Caco-2 (cell line): Measurements from ENCODE around the gene GFAP. TPM values are rescaled to one million over a fixed set of nuclear protein-coding genes. Genes with fewer than 3 reads are reported as not detected.

Source experiments
- BruUV-seq: library from RNA; stranded (reverse); fragments of 400-500 nt; replicated peaks from 2 replicates; lab custom pipeline; 2021; lab: Mats Ljungman, UMichigan
- CTCF ChIA-PET: fragments of 300-600 bp; sonication (Branson Sonifier 250); formaldehyde crosslinking; loops from one replicate; lab custom pipeline; 2022; ENCODE audit warnings: antibody characterized with exemption; lab: Charles Lee
- POLR2A ChIA-PET: fragments of 300-600 bp; sonication (Branson Sonifier 250); formaldehyde crosslinking; loops from one replicate; lab custom pipeline; 2022; ENCODE audit warnings: antibody characterized with exemption; lab: Charles Lee
- DNase-seq, 2 experiments: peaks; one replicate each; pipeline versions ENCODE4 v3.0.0 to v3.0.0-alpha.2; 2020 to 2022
- H3K27me3 ChIP-seq: replicated peaks from 2 replicates; pipeline ENCODE4 v1.6.0; 2011; ENCODE audit warnings: low read length; ENCODE audit not compliant: control insufficient read depth, insufficient read depth
- H3K36me3 ChIP-seq: 2 replicates; pipeline ENCODE4 v1.5.1; 2011; ENCODE audit warnings: low read length; ENCODE audit not compliant: control insufficient read depth, insufficient read depth
- H3K4me1 ChIP-seq: fragments of 250-450 bp; sonication (Bioruptor Pico); 2 replicates; pipeline ENCODE4 v1.5.1; 2020; ENCODE audit warnings: mild to moderate bottlenecking
- H3K4me3 ChIP-seq: 2 replicates; pipeline ENCODE4 v1.5.1; 2011; ENCODE audit warnings: low read depth, mild to moderate bottlenecking, control low read depth, low read length
- H3K9me3 ChIP-seq: fragments of 250-450 bp; sonication (Bioruptor Pico); 2 replicates; pipeline ENCODE4 v1.5.1; 2020; ENCODE audit warnings: mild to moderate bottlenecking, moderate library complexity
- H3K27ac Mint-ChIP-seq: one replicate; pipeline ENCODE4 v1.8.0; 2022; ENCODE audit warnings: mixed read lengths; ENCODE audit not compliant: unreplicated experiment
- H3K27me3 Mint-ChIP-seq: one replicate; pipeline ENCODE4 v1.8.0; 2022; ENCODE audit warnings: mixed read lengths; ENCODE audit not compliant: insufficient read depth, unreplicated experiment
- H3K36me3 Mint-ChIP-seq: one replicate; pipeline ENCODE4 v1.8.0; 2022; ENCODE audit warnings: mild to moderate bottlenecking, mixed read lengths; ENCODE audit not compliant: insufficient read depth, unreplicated experiment
- H3K4me1 Mint-ChIP-seq: one replicate; pipeline ENCODE4 v1.8.0; 2022; ENCODE audit warnings: low read depth, mixed read lengths; ENCODE audit not compliant: unreplicated experiment
- H3K4me3 Mint-ChIP-seq: one replicate; pipeline ENCODE4 v1.8.0; 2022; ENCODE audit warnings: mild to moderate bottlenecking, moderate library complexity, mixed read lengths; ENCODE audit not compliant: unreplicated experiment
- H3K9me3 Mint-ChIP-seq: one replicate; pipeline ENCODE4 v1.8.0; 2022; ENCODE audit warnings: mixed read lengths; ENCODE audit not compliant: unreplicated experiment
- CTCF ChIP-seq, 2 experiments: fragments of 200-600 bp in 1 of 2; IDR thresholded peaks; 1 replicate in 1 of 2; 2 replicates in 1 of 2; pipeline versions ENCODE4 v1.5.1 to v1.8.0; 2011 to 2022; ENCODE audit warnings: antibody characterized with exemption in 1 of 2, control low read depth in 1 of 2, inconsistent platforms in 1 of 2, low read depth in 1 of 2, low read length in 1 of 2, mild to moderate bottlenecking in 1 of 2, moderate library complexity in 1 of 2; ENCODE audit not compliant: insufficient read depth in 1 of 2, severe bottlenecking in 1 of 2, unreplicated experiment in 1 of 2
- intact Hi-C: fragments of 100-400 bp; cut with micrococcal nuclease; formaldehyde crosslinking; loops from one replicate; pipeline ENCODE4 v1.10.0; 2022; ENCODE audit not compliant: unreplicated experiment
- total RNA-seq: library from RNA; stranded (reverse); gene quantifications from 2 replicates; pipeline ENCODE4 v1.2.3, GENCODE V29; 2022

The GFAP gene
- total RNA-seq, 1 experiment from 2014 or later: not detected

GRCh38 chr17:44932787-44933097 is 17.4 kb upstream of the GFAP start:
- no peaks in the 10 kb centered on the region for H3K4me1 ChIP-seq
- CTCF ChIA-PET: no interaction called here
- H3K4me1 Mint-ChIP-seq: no peaks in the 10 kb centered on the region
- H3K9me3 ChIP-seq: no peaks in the 10 kb centered on the region
- no peak overlapping the region for H3K4me3 ChIP-seq
- intact Hi-C loops: no loop called here
- TF ChIP-seq CTCF (IDR thresholded peaks at IDR 0.05; ENCODE audit: insufficient read depth in 1 of 2, low read depth in 1 of 2, low read length in 1 of 2, severe bottlenecking in 1 of 2, unreplicated experiment in 1 of 2): no peak
- H3K27ac Mint-ChIP-seq: no peak overlapping the region
- peaks cover 7% of the 10 kb centered on the region for H3K36me3 ChIP-seq
- H3K27me3 Mint-ChIP-seq: no peaks in the 10 kb centered on the region
- no TSS peak for BruUV-seq
- H3K4me3 Mint-ChIP-seq: no peak overlapping the region
- H3K9me3 Mint-ChIP-seq: no peaks in the 10 kb centered on the region
- peaks cover 83% of the 10 kb centered on the region for H3K36me3 Mint-ChIP-seq
- POLR2A ChIA-PET: interaction anchor here (0.6 kb wide), 1 partner anchor 42 kb away, joined by 4 read pairs; no protein-coding TSS in a partner anchor
- H3K27me3 ChIP-seq: no peaks in the 10 kb centered on the region
- DNase-seq: no peak

DNA sequence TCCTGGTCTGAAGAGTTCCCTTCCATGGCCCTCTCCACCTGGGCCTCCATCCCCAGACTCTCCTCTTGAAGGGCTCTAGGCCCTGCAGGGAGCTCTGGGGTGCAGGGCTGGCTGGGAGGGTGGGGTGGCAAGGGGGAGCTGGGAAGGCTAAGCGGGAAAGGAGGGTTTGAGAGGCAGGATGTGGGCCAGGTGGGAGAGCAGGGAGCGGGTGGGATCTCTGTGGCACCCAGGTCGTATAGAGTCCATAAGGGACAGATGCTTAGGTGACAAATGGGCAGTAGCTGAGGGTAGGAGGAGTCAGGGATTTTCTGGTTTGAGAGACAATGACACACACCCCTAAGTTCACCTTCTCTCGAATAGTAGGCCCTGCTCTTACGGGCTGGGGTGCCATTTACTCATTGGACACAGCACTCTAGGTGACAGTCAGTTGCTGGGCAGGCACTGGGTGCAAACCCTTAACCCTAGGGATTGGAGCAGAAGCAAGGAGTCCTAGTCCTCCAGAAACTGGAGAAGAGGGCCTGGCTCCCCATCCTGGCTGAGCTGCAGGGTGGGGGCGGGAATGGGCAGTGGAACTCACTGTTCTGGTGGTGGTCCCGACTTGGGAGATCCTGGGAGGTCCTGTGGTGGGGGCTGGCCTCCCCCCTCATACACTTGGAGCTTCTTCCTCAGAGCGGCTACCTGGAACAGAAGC is 16.9 kb upstream of the GFAP start:
- H3K9me3 ChIP-seq: no peaks in the 10 kb centered on the region
- intact Hi-C loops: no loop called here

GRCh38 chr17:44931376-44931775 is 16.1 kb upstream of the GFAP start:
- CTCF ChIA-PET: interaction anchor here (1.0 kb wide), 1 partner anchor 11 kb away, joined by 3 read pairs; no protein-coding TSS in a partner anchor
- H3K27ac Mint-ChIP-seq: no peak overlapping the region
- H3K9me3 Mint-ChIP-seq: no peaks in the 10 kb centered on the region
- peak in 1 of 2 experiments; percentile 18 for DNase-seq
- no peak for TF ChIP-seq CTCF (IDR thresholded peaks at IDR 0.05; ENCODE audit: insufficient read depth in 1 of 2, low read depth in 1 of 2, low read length in 1 of 2, severe bottlenecking in 1 of 2, unreplicated experiment in 1 of 2)
- no peaks in the 10 kb centered on the region for H3K4me1 Mint-ChIP-seq
- no TSS peak for BruUV-seq
- Histone ChIP-seq H3K4me3 (no peak overlapping the region), H3K36me3 (peaks cover 8% of the 10 kb centered on the region), H3K27me3 (no peaks in the 10 kb centered on the region), H3K9me3 (no peaks in the 10 kb centered on the region), H3K4me1 (no peaks in the 10 kb centered on the region)
- intact Hi-C loops: no loop called here
- H3K27me3 Mint-ChIP-seq: no peaks in the 10 kb centered on the region
- H3K4me3 Mint-ChIP-seq: no peak overlapping the region
- POLR2A ChIA-PET: no interaction called here
- peaks cover 79% of the 10 kb centered on the region for H3K36me3 Mint-ChIP-seq

More for the DNA sequence above, 16.9 kb upstream of the GFAP start:
- H3K4me3 Mint-ChIP-seq: no peak overlapping the region
- CTCF ChIA-PET: interaction anchor here (0.6 kb wide), 1 partner anchor 568 kb away, joined by 5 read pairs; no protein-coding TSS in a partner anchor
- Histone ChIP-seq H3K27me3 (no peaks in the 10 kb centered on the region), H3K36me3 (peaks cover 8% of the 10 kb centered on the region), H3K4me1 (no peaks in the 10 kb centered on the region), H3K4me3 (no peak overlapping the region)
- H3K36me3 Mint-ChIP-seq: peaks cover 85% of the 10 kb centered on the region
- H3K4me1 Mint-ChIP-seq: no peaks in the 10 kb centered on the region
- TF ChIP-seq CTCF (IDR thresholded peaks at IDR 0.05; ENCODE audit: insufficient read depth in 1 of 2, low read depth in 1 of 2, low read length in 1 of 2, severe bottlenecking in 1 of 2, unreplicated experiment in 1 of 2): no peak
- no peaks in the 10 kb centered on the region for H3K9me3 Mint-ChIP-seq
- BruUV-seq: no TSS peak
- H3K27me3 Mint-ChIP-seq: no peaks in the 10 kb centered on the region
- no peak for DNase-seq
- POLR2A ChIA-PET: interaction anchor here (0.6 kb wide), 1 partner anchor 42 kb away, joined by 4 read pairs; no protein-coding TSS in a partner anchor
- no peak overlapping the region for H3K27ac Mint-ChIP-seq
